Esophagus muscularis mucosa (tissue), 4 donors: ENCODE measurements around the gene GNPTG.

ENCODE experiments used
- CTCF ChIP-seq, 3 experiments: fragments of 200-600 bp in 2 of 3; fragments of 450-650 bp in 1 of 3; sonication (generic) in 2 of 3; IDR thresholded peaks; one replicate each; pipeline ENCODE4 v1.5.1; 2017 to 2019; ENCODE audit warnings: antibody characterized with exemption in 3 of 3, mild to moderate bottlenecking in 2 of 3, moderate library complexity in 1 of 3
- EP300 ChIP-seq: sonication (generic); formaldehyde crosslinking; IDR thresholded peaks from one replicate; pipeline ENCODE4 v1.6.1; 2017; ENCODE audit warnings: antibody characterized with exemption
- POLR2A ChIP-seq: fragments of 450-650 bp; IDR thresholded peaks from one replicate; pipeline ENCODE4 v1.6.1; 2017; ENCODE audit warnings: antibody characterized with exemption, moderate library complexity, mild to moderate bottlenecking, low read depth
- POLR2AphosphoS5 ChIP-seq, 2 donors: sonication (generic); formaldehyde crosslinking; IDR thresholded peaks; one replicate each; pipeline ENCODE4 v1.6.1; 2017; ENCODE audit warnings: antibody characterized with exemption in 2 of 2

DNA sequence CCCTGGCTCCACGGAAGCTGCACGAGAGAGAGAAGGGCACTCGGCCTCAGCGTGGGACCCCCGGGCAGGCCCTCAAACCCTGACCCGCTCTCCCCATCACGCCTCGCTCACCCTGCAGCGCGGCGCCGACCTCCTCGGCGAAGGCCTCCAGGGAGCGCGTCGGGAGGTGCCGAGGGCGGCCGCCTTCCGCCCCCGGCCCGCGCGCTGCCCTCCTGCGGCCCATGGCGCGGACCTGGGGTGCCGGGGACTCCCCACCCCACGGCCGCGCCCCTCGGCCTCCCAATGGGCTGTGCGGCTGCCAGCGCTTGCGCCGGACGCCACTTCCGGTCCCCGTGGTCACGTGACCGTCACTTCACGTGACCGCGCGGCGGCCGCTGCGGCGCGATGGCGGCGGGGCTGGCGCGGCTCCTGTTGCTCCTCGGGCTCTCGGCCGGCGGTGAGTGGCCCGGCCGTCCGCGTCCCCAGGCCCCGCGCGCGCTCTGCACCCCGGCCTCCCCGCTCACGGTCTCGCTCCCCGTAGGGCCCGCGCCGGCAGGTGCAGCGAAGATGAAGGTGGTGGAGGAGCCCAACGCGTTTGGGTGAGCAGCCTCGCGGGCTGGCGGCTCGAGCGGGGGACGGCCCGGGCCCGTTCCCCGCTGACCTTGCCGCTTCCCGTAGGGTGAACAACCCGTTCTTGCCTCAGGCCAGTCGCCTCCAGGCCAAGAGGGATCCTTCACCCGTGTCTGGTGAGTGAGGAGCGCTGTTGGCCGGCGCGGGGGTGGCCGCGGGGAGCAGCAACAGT, at the start of gene GNPTG, which contains the start of gene TSR3:
- TF ChIP-seq CTCF (IDR thresholded peaks at IDR 0.05) (peak in 1 of 3 experiments; percentile 24), EP300 (no peak), POLR2AphosphoS5 (IDR thresholded peaks at IDR 0.05) (peak; percentile 89 to 97), POLR2A (no peak)
